IPS DF 4.7 (cell line): ENCODE data around the gene MYO18B.

Source experiments
- DNase-seq: peaks from one replicate; pipeline ENCODE4 v3.0.0-alpha.2; 2013; ENCODE audit warnings: low spot score; ENCODE audit errors: extremely low read depth

MYO18B gene

GRCh38 chr22:25711491-25711890 is 30.5 kb upstream of the MYO18B start:
- no peak for DNase-seq

GRCh38 chr22:25712661-25713400 is 29.2 kb upstream of the MYO18B start:
- DNase-seq, result no peak

- DNase-seq, result no peak
These were observed 27.9 kb upstream of the MYO18B start for GRCh38 chr22:25714070-25714469.

DNA sequence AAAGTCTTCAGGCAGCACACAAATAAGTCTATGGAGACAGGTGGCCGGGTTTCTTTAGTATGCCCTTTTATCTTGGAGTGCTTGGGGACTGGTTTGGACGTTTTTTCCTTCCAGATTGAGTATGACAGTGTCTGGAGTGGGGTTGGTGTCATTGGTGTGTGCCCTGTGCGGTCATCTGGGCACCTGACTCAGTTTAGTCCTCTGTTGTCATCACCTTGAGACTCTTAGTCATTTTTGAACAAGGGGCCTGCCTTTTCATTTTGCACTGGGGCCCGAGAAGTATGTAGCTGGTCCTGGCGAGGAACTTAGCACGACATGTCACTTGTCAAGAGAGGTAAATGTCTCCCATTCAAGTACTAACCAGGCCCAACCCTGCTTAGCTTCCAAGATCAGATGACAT is 27.2 kb upstream of the MYO18B start:
- DNase-seq, result no peak

DNA sequence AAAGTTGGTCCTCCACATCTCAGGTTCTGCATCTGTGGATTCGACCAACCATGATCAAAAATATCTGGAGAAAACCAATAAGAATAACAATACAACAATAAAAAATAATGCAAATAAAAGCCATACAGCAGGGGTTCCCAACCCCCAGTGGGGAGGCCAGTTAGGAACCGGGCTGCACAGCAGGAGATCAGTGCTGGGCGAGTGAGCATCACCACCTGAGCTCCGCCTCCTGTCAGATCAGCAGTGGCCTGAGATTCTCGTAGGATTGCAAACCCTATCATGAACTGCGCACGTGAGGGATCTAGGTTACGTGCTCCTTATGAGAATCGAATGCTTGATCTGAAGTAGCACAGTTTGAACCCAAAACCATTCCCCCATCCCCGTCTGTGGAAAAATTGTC is 25.4 kb upstream of the MYO18B start:
- DNase-seq, result no peak

DNA sequence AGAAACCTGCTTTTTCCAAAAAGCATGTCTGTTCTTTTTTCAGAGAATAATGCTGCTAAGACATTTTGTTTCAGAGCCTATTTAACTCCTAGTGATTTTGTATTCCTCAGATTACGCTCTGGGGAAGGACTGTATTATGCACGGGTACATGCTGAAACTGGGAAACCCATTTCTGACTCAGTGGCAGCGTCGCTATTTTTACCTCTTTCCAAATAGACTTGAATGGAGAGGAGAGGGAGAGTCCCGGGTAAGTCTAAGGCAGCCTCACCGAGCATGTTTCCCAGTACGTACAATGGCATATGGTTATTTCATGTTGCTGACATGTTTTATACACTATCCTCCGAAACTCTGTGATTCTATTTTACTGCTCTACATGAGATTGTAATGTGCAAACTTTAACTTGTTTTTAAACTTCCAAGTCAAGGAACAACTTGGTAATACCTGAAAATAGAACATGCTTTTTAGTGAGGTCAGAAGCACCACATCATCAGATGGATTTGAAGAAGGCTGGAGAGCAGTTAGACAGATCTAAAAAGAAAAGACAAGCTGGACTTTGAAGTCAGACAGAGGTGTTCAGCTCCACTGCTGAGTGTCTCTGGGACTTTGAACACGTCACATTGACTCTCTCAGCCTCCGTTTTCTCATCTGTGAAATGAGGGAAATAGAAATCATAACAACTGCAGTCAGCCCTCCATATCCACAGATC is 23.7 kb upstream of the MYO18B start:
- DNase-seq, result no peak

DNA sequence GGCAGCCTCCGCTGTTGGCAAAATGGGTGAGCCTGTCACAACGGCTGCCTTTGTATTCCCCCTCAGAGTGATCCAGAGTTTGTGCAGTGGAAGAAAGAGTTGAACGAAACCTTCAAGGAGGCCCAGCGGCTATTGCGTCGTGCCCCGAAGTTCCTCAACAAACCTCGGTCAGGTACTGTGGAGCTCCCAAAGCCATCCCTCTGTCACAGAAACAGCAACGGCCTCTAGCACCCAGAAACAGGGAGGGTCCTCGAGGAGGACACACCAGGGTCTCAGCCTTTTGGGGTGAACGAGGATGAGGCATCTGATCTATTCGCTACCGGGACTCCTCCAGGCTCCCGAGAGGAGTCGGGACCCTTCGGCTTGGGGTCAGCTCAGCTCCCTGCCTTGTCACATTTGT is 19.8 kb upstream of the MYO18B start:
- no peak for DNase-seq

- no peak for DNase-seq
These were observed 19.4 kb upstream of the MYO18B start for GRCh38 chr22:25722626-25723025.

- no peak for DNase-seq
These were observed 15.7 kb upstream of the MYO18B start for GRCh38 chr22:25726241-25726640.

GRCh38 chr22:25728071-25728470 is 13.9 kb upstream of the MYO18B start:
- no peak for DNase-seq

GRCh38 chr22:25729016-25729995 is 12.7 kb upstream of the MYO18B start:
- no peak for DNase-seq

DNA sequence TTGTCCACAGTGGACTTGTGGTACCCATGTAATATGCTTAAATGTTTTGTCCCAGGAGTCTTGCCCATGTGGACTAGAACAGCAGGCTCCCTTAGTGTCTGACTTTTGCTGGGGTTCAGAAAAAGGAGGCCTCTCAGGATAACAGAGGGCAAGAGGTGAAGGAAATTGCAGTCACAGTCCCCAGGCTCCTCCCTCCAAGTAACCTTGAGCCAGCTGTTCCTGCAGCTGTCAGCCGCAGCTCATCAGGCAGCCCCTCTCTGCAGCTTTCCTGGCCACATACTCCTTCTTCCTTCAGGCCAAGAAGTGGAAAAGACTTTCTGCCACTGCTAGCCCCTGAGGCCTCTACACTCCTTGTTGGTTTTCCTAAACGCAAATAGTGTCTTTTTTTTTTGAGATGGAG is 6.3 kb upstream of the MYO18B start:
- no peak for DNase-seq

DNA sequence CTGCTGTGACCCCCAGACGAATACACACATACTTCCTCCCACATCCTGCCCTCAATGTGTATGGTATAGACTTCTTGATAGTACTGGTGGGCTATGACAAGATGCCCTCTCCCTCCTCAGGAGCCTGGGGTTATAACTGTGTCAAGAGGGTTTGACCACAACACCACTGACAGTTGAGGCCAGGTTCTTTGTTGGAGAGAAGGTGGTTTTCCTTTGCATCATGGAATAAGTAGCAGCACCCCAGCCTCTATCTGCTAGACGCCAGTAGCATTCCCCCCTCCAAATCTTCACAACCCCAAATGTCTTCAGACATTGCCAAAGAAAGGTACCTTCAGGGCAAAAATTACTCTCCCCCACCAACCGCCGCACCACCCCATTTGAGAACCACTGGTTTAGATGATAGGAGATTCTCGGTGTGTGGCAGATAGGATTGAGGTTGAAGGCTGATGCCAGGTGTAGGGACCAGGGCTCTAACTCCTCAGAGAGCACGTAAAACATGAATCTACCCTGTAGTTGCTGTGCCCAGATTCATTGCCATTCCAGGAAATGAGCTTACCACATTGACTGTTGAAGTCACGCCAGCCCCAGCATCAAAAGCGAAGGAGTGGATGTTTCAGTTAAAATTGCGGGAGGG is 5.5 kb upstream of the MYO18B start:
- no peak for DNase-seq

- DNase-seq, result no peak
These were observed 2.2 kb upstream of the MYO18B start for GRCh38 chr22:25739659-25740344.

DNA sequence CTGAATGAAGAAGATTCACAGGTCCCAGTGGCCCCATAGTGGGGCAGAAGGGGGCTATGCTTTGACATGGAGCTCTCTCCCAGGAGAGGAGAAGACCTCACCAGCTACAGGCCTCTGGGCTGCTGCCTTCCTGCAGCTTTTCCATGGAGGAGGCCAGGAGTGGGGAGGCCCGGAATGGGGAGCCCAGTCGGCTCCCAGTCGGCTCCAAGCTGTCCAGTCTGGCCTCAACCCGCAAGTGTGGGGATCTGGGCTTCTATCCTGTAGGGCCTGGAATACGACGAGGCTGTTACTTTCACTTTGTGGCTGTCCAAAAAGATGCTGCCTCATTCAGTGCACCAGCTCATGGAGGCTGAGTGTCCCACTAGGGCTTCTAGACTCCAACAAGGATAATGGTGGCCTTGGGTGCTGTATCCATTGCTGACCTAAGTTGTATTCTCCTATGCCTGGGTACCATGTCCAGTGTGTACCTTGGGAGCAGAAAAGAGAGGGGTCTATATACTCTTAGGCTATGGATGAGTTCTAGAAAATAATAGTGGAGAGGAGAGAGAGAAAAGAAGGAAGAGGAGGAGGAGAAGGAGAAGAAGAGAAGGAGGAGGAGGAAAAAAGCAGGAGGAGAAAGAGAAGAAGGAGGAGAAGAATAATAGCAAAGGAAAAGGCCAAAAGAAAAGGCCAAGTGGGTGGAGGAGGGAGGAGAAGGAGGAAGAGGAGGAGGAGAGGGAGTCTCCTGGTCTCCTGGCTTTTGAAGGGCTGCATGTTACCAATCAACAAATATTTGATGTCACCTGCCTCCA is 1.1 kb downstream of the MYO18B start:
- DNase-seq, result no peak

DNA sequence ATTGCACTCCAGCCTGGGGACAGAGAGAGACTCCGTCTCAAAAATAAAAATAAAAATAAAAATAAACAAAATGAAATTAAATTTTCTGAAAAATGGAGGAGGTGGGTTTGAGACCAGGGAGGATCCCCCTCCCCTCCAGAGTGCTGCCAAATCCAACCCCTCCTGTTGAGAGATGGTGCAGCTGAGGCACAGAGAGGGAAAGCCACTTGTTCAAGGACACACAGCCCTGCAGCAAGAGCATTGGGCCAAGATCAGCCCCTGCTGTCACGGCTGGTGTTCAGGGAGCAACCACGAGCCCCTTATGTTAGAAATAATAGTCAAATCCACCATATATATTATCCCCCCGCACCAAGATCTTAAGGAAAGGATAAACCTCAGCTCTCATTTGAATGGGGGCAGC is 2.7 kb downstream of the MYO18B start:
- no peak for DNase-seq

DNA sequence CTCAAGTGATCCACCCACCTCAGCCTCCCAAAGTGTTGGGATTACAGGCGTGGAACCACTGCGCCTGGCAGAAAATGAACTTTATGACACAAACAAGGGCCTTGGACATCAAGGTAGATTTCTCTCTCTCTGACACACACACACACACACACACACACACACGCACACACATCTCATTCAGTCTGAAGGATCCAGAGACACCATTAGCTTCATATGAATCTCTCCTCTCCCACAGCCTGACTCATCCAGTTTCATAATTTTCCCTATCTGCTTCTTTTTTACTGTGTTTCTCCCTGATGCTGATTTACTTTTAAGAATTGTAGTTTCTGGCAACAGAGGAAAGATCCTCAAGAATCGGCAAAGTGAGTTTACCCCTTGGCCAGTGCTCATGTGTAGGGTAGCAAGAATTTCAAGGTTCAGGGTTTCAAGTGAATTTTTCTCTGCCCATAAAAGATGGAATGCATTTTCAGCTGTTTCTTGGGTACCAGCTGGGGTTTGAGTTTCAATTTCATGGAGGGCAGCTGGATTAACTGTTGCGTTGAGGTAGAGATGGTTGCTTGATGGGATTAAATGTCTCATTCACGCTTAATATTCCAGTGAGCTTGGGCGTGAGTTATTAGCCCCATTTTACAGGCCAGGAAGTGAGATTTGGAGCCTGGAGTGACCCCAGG is 3.5 kb downstream of the MYO18B start:
- no peak for DNase-seq

GRCh38 chr22:25746012-25746373 is 4.0 kb downstream of the MYO18B start:
- no peak for DNase-seq

GRCh38 chr22:25747245-25747944 is 5.4 kb downstream of the MYO18B start:
- DNase-seq, result no peak
